GM12891 (cell line): ENCODE measurements around the gene DLST.

ENCODE experiments used
- PAX5 ChIP-seq: IDR thresholded peaks from 2 replicates; pipeline ENCODE4 v1.6.1; 2011; ENCODE audit warnings: low read length, moderate library complexity, mild to moderate bottlenecking; ENCODE audit not compliant: insufficient read depth, severe bottlenecking
- POLR2A ChIP-seq: IDR thresholded peaks from 2 replicates; pipeline ENCODE4 v1.6.1; 2011; ENCODE audit warnings: low read depth, low read length, control low read depth
- POLR2AphosphoS5 ChIP-seq: IDR thresholded peaks from 2 replicates; pipeline ENCODE4 v1.6.1; 2011; ENCODE audit warnings: low read depth, low read length, control low read depth
- POU2F2 ChIP-seq: IDR thresholded peaks from 2 replicates; pipeline ENCODE4 v1.6.1; 2011; ENCODE audit warnings: low read depth, mild to moderate bottlenecking, control low read depth, low read length, moderate library complexity
- SPI1 ChIP-seq: IDR thresholded peaks from 2 replicates; pipeline ENCODE4 v1.6.1; 2011; ENCODE audit warnings: low read depth, low read length, control low read depth
- TAF1 ChIP-seq: IDR thresholded peaks from 2 replicates; pipeline ENCODE4 v1.6.1; 2011; ENCODE audit warnings: low read depth, low read length, control low read depth

DNA sequence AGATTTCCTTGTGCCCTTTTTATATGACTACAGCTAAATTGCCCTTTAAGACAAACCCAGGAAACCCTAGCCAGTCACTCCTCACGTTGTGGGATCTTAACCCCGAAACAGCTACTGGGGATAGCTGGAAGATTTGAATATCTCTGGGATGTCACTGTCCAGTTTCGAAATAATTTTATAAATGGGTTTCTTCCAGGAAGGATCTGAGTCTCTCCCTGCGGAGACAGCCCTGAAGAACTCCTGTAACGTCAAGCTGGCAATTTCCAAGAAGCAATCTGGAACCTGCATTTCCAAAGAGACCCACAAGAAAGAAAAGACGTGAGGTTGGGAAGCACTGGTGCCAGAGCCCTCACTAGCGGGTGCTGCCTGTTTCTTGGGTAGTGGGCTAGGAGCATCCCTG, 26.7 kb upstream of the DLST start:
- no peak for TF ChIP-seq PAX5
- TF ChIP-seq POLR2A, result no peak
- no peak for TF ChIP-seq POLR2AphosphoS5
- no peak for TF ChIP-seq TAF1
- TF ChIP-seq SPI1, result no peak
- no peak for TF ChIP-seq POU2F2
